Osteocyte (in vitro differentiated cells): ENCODE data around the gene BZW2. TPM values are rescaled to one million over a fixed set of nuclear protein-coding genes. Genes with fewer than 3 reads are reported as not detected.

Experiments
- DNase-seq: peaks from one replicate; pipeline ENCODE4 v3.0.0; 2021; ENCODE audit warnings: mixed read lengths; ENCODE audit not compliant: unreplicated experiment; ENCODE audit errors: extremely low spot score
- H3K27ac Mint-ChIP-seq: one replicate; pipeline ENCODE4 v1.8.0; 2021; ENCODE audit warnings: mild to moderate bottlenecking, mixed read lengths; ENCODE audit not compliant: unreplicated experiment
- H3K27me3 Mint-ChIP-seq: one replicate; pipeline ENCODE4 v1.8.0; 2021; ENCODE audit warnings: mixed read lengths; ENCODE audit not compliant: unreplicated experiment
- H3K36me3 Mint-ChIP-seq: one replicate; pipeline ENCODE4 v1.8.0; 2021; ENCODE audit warnings: mixed read lengths; ENCODE audit not compliant: unreplicated experiment
- H3K4me1 Mint-ChIP-seq: one replicate; pipeline ENCODE4 v1.8.0; 2021; ENCODE audit warnings: mixed read lengths; ENCODE audit not compliant: unreplicated experiment
- H3K4me3 Mint-ChIP-seq: one replicate; pipeline ENCODE4 v1.8.0; 2021; ENCODE audit warnings: mild to moderate bottlenecking, moderate library complexity, mixed read lengths; ENCODE audit not compliant: unreplicated experiment
- H3K9me3 Mint-ChIP-seq: one replicate; pipeline ENCODE4 v1.8.0; 2021; ENCODE audit warnings: mixed read lengths; ENCODE audit not compliant: unreplicated experiment
- CTCF ChIP-seq: fragments of 200-600 bp; sonication (generic); IDR thresholded peaks from 2 replicates; pipeline ENCODE4 v1.5.0; 2021; ENCODE audit warnings: antibody characterized with exemption, mild to moderate bottlenecking, moderate library complexity
- total RNA-seq: library from RNA; stranded (reverse); gene quantifications from 2 replicates; pipeline ENCODE4 v1.2.1, GENCODE V29; 2021

BZW2 gene
- total RNA-seq, 1 donor from 2014 or later: 61.3 TPM

- Mint-ChIP-seq H3K4me3 (no peak overlapping the region), H3K9me3 (no peaks in the 10 kb centered on the region), H3K36me3 (no peaks in the 10 kb centered on the region), H3K27ac (peak overlapping the region; percentile 67), H3K4me1 (peaks cover 49% of the 10 kb centered on the region), H3K27me3 (no peaks in the 10 kb centered on the region)
- no peak for TF ChIP-seq CTCF
- no peak for DNase-seq
Observed at GRCh38 chr7:16650266-16650665, 4.3 kb downstream of the BZW2 start.

GRCh38 chr7:16651396-16652239 lies 5.6 kb downstream of the BZW2 start:
- Mint-ChIP-seq H3K4me3 (no peak overlapping the region), H3K4me1 (peaks cover 52% of the 10 kb centered on the region)
- DNase-seq: no peak

GRCh38 chr7:16652240-16652583 lies 6.2 kb downstream of the BZW2 start:
- TF ChIP-seq CTCF: no peak
- no peak for DNase-seq
- no peaks in the 10 kb centered on the region for H3K9me3 Mint-ChIP-seq
- H3K27ac Mint-ChIP-seq: no peak overlapping the region
- peaks cover 50% of the 10 kb centered on the region for H3K4me1 Mint-ChIP-seq
- no peak overlapping the region for H3K4me3 Mint-ChIP-seq
- H3K27me3 Mint-ChIP-seq: no peaks in the 10 kb centered on the region
- H3K36me3 Mint-ChIP-seq: peaks cover 3% of the 10 kb centered on the region

More at GRCh38 chr7:16651396-16652239, 5.6 kb downstream of the BZW2 start:
- TF ChIP-seq CTCF: no peak
- Mint-ChIP-seq H3K9me3 (no peaks in the 10 kb centered on the region), H3K27me3 (no peaks in the 10 kb centered on the region), H3K36me3 (peaks cover 2% of the 10 kb centered on the region), H3K27ac (no peak overlapping the region)

GRCh38 chr7:16652888-16653287 lies 6.9 kb downstream of the BZW2 start:
- Mint-ChIP-seq H3K4me1 (peaks cover 50% of the 10 kb centered on the region), H3K27me3 (no peaks in the 10 kb centered on the region), H3K36me3 (peaks cover 3% of the 10 kb centered on the region), H3K4me3 (no peak overlapping the region), H3K27ac (no peak overlapping the region), H3K9me3 (no peaks in the 10 kb centered on the region)
- no peak for TF ChIP-seq CTCF
- no peak for DNase-seq

GRCh38 chr7:16655394-16655793 lies 9.4 kb downstream of the BZW2 start:
- H3K4me3 Mint-ChIP-seq: no peak overlapping the region
- no peak overlapping the region for H3K27ac Mint-ChIP-seq
- no peak for DNase-seq
- no peaks in the 10 kb centered on the region for H3K9me3 Mint-ChIP-seq
- no peaks in the 10 kb centered on the region for H3K27me3 Mint-ChIP-seq
- H3K36me3 Mint-ChIP-seq: peaks cover 3% of the 10 kb centered on the region
- H3K4me1 Mint-ChIP-seq: peaks cover 29% of the 10 kb centered on the region
- no peak for TF ChIP-seq CTCF
